Activated CD4-positive, alpha-beta T cell treated with anti-CD3 and anti-CD28 coated beads, Interleukin-2, amount 10 ng/mL, durations not matched to agents 24 days and 14 days (primary cell): ENCODE results near the gene EPG5. TPM values are rescaled to one million over a fixed set of nuclear protein-coding genes. Genes with fewer than 3 reads are reported as not detected.

Experiments used
- DNase-seq: peaks from one replicate; pipeline ENCODE4 v3.0.0; 2022
- H3K27ac Mint-ChIP-seq: one replicate; pipeline ENCODE4 v1.8.0; 2022; ENCODE audit warnings: mild to moderate bottlenecking, mixed read lengths
- H3K27me3 Mint-ChIP-seq: one replicate; pipeline ENCODE4 v1.8.0; 2022; ENCODE audit warnings: mixed read lengths
- H3K36me3 Mint-ChIP-seq: one replicate; pipeline ENCODE4 v1.8.0; 2022; ENCODE audit warnings: low read depth, mild to moderate bottlenecking, mixed read lengths
- H3K4me1 Mint-ChIP-seq: one replicate; pipeline ENCODE4 v1.8.0; 2021; ENCODE audit warnings: mixed read lengths
- H3K4me3 Mint-ChIP-seq: one replicate; pipeline ENCODE4 v1.8.0; 2022; ENCODE audit warnings: mild to moderate bottlenecking, moderate library complexity, mixed read lengths
- H3K9me3 Mint-ChIP-seq: one replicate; pipeline ENCODE4 v1.8.0; 2021; ENCODE audit warnings: mixed read lengths
- intact Hi-C: fragments of 100-400 bp; cut with micrococcal nuclease; formaldehyde crosslinking; loops from one replicate; pipeline ENCODE4 v1.15.1; 2023
- total RNA-seq: library from RNA; stranded (reverse); gene quantifications from 2 replicates; pipeline ENCODE4 v1.2.3, GENCODE V29; 2022

The EPG5 gene
- total RNA-seq, 1 donor from 2014 or later, result 15.5 TPM

- Mint-ChIP-seq H3K4me1 (peaks cover 5% of the 10 kb centered on the region), H3K4me3 (no peak overlapping the region), H3K36me3 (no peaks in the 10 kb centered on the region), H3K27me3 (peaks cover 42% of the 10 kb centered on the region), H3K9me3 (no peaks in the 10 kb centered on the region), H3K27ac (no peak overlapping the region)
- no peak for DNase-seq
- intact Hi-C loops, result no loop called here
These were observed 125.9 kb downstream of the EPG5 start for GRCh38 chr18:45841060-45841764.

DNA sequence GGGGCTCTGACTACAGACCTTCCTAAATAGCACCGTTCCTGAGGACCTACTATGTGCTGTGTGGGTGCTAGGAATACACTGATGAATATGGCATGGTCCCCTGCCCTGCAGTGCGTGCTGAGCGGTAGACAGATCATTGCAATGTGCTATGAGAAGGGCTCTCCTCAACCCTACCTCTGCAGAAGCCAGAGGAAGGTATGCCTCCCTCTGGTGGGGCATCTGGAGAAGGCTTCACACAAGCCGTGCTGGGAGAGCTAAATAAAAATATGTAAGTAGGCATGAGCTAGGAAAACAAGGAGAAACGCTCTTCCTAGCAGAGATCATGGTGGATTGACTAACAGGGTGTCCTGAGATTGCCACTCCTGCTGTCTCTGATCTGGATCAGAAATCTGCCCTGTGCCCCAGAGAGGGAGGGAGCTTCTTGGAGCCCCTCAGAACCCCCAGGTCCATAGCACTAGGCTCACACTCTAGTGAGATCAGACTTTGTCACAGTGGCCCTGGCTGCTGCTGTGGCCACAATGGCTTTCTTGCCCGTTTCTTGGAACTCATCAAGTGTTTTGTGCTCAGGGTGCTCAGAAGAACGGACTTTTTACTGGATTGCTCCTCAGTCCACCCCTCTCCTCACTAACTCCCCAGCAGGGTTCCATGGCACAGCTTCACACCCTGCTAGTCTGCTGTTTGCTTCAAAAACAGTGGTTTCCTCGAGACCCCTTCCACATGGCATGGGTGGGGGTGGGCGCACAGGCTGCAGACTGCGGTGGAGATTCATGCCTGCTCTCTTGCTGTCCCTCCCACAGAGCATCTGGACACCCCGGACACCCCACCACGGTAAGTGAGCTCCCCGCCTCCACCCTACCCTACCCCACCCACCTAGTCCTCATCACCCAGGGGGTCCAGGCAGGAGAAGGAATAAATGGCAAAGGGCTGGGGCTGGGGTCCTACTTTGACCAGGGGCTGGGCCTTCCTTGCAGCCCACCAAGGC is 127.4 kb downstream of the EPG5 start:
- no peaks in the 10 kb centered on the region for H3K36me3 Mint-ChIP-seq
- intact Hi-C loops, result loop anchor here (1.0 to 5.0 kb wide), 2 partner anchors 117 to 148 kb away; partner anchors contain the start of gene SLC14A1
- peaks cover 57% of the 10 kb centered on the region for H3K27me3 Mint-ChIP-seq
- no peaks in the 10 kb centered on the region for H3K9me3 Mint-ChIP-seq
- H3K4me3 Mint-ChIP-seq, result no peak overlapping the region
- DNase-seq, result peak; percentile 69
- peaks cover 5% of the 10 kb centered on the region for H3K4me1 Mint-ChIP-seq
- H3K27ac Mint-ChIP-seq, result no peak overlapping the region

- DNase-seq, result no peak
- Mint-ChIP-seq H3K27me3 (peaks cover 67% of the 10 kb centered on the region), H3K9me3 (no peaks in the 10 kb centered on the region), H3K4me3 (peak overlapping the region; percentile 46), H3K27ac (no peak overlapping the region), H3K4me1 (peaks cover 5% of the 10 kb centered on the region), H3K36me3 (no peaks in the 10 kb centered on the region)
- intact Hi-C loops, result loop anchor here (1.0 to 5.0 kb wide), 2 partner anchors 116 to 147 kb away; partner anchors contain the start of gene SLC14A1
These were observed 128.6 kb downstream of the EPG5 start for GRCh38 chr18:45838302-45839070.

GRCh38 chr18:45837283-45838070 is 129.7 kb downstream of the EPG5 start:
- Mint-ChIP-seq H3K36me3 (no peaks in the 10 kb centered on the region), H3K27ac (no peak overlapping the region), H3K9me3 (no peaks in the 10 kb centered on the region), H3K4me1 (peaks cover 5% of the 10 kb centered on the region), H3K4me3 (no peak overlapping the region), H3K27me3 (peaks cover 67% of the 10 kb centered on the region)
- intact Hi-C loops, result loop anchor here (5.0 kb wide), 1 partner anchor 115 kb away; the partner anchor contains the start of gene SLC14A1
- DNase-seq, result peak; percentile 80

DNA sequence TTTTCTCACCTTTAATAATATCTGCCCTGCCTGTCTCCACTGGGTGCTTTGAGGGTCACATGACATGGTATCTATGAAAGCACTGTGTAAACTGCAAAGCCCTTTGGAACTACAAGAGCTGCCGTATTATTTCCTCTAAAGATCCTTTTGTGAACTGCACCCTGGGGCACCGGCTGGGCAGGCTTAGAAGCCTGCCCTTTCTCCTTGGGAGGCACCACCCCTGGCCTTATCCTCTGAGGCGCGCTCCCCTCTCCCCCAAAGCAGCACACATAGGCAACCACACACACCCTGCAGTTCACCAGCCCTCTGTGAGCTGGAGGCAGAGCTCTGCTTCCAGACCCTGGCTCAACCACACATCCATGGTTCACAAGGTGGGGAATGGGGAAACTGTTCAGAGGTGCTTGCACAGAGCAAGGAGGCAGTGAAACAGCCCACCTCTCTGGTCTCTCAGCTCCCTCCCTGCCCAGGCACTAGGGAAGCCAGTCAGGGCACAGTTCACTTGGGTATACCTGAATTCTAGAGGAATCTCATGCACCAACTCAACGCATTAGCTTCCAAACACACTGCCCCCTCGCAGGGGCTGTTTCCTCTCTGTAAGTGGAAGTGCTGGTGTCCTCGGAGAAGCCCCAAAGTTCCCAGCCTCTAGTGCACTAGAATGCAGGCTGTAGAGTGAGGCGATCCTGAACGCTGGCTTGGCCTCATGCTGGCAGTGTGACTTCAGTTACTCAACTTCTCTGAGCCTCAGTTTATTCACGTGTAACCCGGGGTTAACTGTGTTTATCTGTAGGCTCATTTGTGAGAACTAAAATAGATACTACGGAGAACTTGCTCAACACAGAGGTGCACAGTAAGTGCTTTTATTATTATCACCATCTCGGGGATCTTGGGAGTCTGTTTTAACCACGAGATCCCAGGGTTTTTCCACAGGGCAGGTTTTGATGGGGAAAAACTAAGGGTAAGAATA is 130.6 kb downstream of the EPG5 start:
- Mint-ChIP-seq H3K36me3 (no peaks in the 10 kb centered on the region), H3K9me3 (no peaks in the 10 kb centered on the region), H3K4me3 (peak overlapping the region; percentile 25), H3K27ac (no peak overlapping the region), H3K4me1 (peaks cover 5% of the 10 kb centered on the region), H3K27me3 (peaks cover 68% of the 10 kb centered on the region)
- DNase-seq, result no peak
- intact Hi-C loops, result loop anchor here (5.0 kb wide), 1 partner anchor 114 kb away; the partner anchor contains the start of gene SLC14A1

- peaks cover 55% of the 10 kb centered on the region for H3K27me3 Mint-ChIP-seq
- intact Hi-C loops, result loop anchor here (5.0 kb wide), 1 partner anchor 113 kb away; the partner anchor contains the start of gene SLC14A1
- no peaks in the 10 kb centered on the region for H3K9me3 Mint-ChIP-seq
- H3K4me3 Mint-ChIP-seq, result no peak overlapping the region
- H3K36me3 Mint-ChIP-seq, result no peaks in the 10 kb centered on the region
- no peak for DNase-seq
- H3K27ac Mint-ChIP-seq, result no peak overlapping the region
- peaks cover 5% of the 10 kb centered on the region for H3K4me1 Mint-ChIP-seq
These were observed 132.0 kb downstream of the EPG5 start for GRCh38 chr18:45835057-45835636.

GRCh38 chr18:45834306-45834705 is 132.8 kb downstream of the EPG5 start:
- no peak for DNase-seq
- H3K9me3 Mint-ChIP-seq, result no peaks in the 10 kb centered on the region
- H3K4me3 Mint-ChIP-seq, result no peak overlapping the region
- H3K36me3 Mint-ChIP-seq, result no peaks in the 10 kb centered on the region
- peaks cover 48% of the 10 kb centered on the region for H3K27me3 Mint-ChIP-seq
- intact Hi-C loops, result no loop called here
- peaks cover 5% of the 10 kb centered on the region for H3K4me1 Mint-ChIP-seq
- H3K27ac Mint-ChIP-seq, result no peak overlapping the region

DNA sequence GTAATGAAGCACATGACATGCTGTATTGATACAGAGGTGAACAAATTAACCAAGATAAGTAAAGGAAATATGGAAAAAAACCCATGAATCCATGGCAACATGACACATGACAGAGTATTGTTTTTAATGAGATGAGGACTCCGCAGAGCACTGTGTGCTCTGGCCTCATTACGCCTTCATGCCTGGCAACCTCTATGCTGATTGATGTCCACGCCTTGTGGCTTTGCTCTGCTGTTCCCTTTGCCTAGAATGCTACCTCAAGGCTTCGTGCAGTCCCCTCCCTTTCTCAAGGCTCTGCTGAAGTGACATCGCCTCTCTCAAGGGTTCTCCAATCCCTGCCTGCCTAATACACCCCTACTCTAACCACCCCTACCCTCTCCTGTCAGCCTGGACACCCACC is 133.3 kb downstream of the EPG5 start:
- Mint-ChIP-seq H3K36me3 (no peaks in the 10 kb centered on the region), H3K4me1 (peaks cover 5% of the 10 kb centered on the region), H3K4me3 (no peak overlapping the region), H3K9me3 (no peaks in the 10 kb centered on the region), H3K27me3 (peaks cover 44% of the 10 kb centered on the region), H3K27ac (no peak overlapping the region)
- intact Hi-C loops, result no loop called here
- DNase-seq, result no peak

DNA sequence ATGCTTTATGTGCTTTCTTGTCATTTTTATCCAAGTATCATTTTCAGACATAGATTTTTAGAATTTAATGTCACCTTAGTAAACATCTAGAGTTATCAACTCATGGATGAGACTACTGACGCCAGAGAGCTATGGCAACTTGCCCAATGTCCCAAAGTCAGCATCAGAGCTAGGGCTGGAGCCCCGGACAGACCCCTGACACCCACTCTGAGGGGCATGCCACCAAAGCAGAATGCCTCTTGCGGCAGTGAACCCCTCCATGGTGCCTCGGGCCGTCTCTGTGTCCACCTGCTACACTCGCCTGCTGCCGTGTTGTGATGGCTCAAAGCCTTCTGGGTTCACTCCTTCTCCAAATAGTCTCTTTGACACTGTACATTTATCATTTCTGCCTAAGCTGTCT is 136.2 kb downstream of the EPG5 start:
- DNase-seq, result no peak
- H3K4me1 Mint-ChIP-seq, result peaks cover 7% of the 10 kb centered on the region
- H3K36me3 Mint-ChIP-seq, result no peaks in the 10 kb centered on the region
- no peak overlapping the region for H3K4me3 Mint-ChIP-seq
- intact Hi-C loops, result no loop called here
- H3K27me3 Mint-ChIP-seq, result peaks cover 28% of the 10 kb centered on the region
- H3K9me3 Mint-ChIP-seq, result no peaks in the 10 kb centered on the region
- H3K27ac Mint-ChIP-seq, result no peak overlapping the region

- intact Hi-C loops, result no loop called here
- H3K4me3 Mint-ChIP-seq, result no peak overlapping the region
- H3K4me1 Mint-ChIP-seq, result peaks cover 7% of the 10 kb centered on the region
- no peak overlapping the region for H3K27ac Mint-ChIP-seq
- H3K9me3 Mint-ChIP-seq, result no peaks in the 10 kb centered on the region
- no peaks in the 10 kb centered on the region for H3K36me3 Mint-ChIP-seq
- H3K27me3 Mint-ChIP-seq, result peaks cover 17% of the 10 kb centered on the region
- no peak for DNase-seq
These were observed 137.3 kb downstream of the EPG5 start for GRCh38 chr18:45829855-45830254.

DNA sequence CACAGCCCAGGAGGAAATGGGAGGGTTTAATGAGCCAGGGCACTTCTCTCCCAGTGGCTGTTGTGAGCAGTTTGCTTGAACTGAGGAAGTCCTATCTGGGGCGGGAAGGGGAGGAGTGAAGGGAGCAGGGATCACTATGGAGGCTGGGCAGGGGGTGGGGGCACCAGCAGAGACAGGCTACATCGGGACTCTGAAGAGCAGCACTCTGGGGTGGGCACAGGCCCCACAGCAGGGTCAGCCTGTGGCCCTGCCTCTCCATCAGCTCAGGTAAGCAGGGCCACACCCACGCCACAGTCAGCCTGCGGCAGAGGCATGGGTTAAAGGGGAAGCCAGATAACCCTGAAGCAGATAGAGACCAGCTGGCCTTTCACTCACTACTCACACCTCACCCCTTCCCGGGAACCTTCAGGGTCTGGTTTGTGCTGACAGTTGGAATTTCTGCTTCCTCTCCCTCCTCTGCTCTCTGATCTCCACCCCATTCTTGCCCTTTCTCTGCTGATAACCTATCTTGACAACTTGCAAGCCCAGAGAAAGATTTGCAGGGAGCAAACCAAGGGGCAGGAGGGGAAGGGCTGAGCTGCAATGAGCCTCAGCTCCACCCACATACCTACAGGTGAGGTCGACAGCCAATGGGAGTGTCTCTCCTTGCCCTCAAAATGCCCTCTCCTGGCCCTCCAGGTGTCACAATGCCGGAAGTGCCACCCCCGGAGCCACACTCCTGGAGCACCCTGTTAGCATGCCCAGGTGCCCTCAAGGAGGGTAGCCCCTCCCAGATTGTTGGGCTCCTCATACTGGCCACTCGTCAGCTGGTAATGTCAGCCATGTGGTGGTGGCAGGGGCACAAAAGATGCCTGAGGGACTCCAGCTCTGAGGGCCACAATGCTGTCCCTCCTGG is 138.0 kb downstream of the EPG5 start:
- DNase-seq, result no peak
- Mint-ChIP-seq H3K27me3 (peaks cover 18% of the 10 kb centered on the region), H3K4me3 (no peak overlapping the region), H3K27ac (no peak overlapping the region), H3K4me1 (peaks cover 11% of the 10 kb centered on the region), H3K9me3 (no peaks in the 10 kb centered on the region), H3K36me3 (no peaks in the 10 kb centered on the region)
- intact Hi-C loops, result no loop called here
